Panc1 (cell line): ENCODE results near the gene FLII. TPM values are rescaled to one million over a fixed set of nuclear protein-coding genes. Genes with fewer than 3 reads are reported as not detected.

ENCODE experiments used
- ATAC-seq: fragments of 200-7000 bp; cut with Tn5 transposase; 2 replicates; pipeline ENCODE4 v1.9.1; 2020; ENCODE audit warnings: mild to moderate bottlenecking, moderate library complexity
- BruUV-seq: library from RNA; stranded (reverse); fragments of 400-500 nt; replicated peaks from 2 replicates; lab custom pipeline; 2021; lab: Mats Ljungman, UMichigan
- CTCF ChIA-PET: fragments of 300-600 bp; sonication (Branson Sonifier 250); formaldehyde crosslinking; loops from one replicate; lab custom pipeline; 2022; ENCODE audit warnings: antibody characterized with exemption; lab: Charles Lee
- POLR2A ChIA-PET: fragments of 300-600 bp; sonication (Branson Sonifier 250); formaldehyde crosslinking; loops from one replicate; lab custom pipeline; 2022; ENCODE audit warnings: antibody characterized with exemption; lab: Charles Lee
- DNase-seq: peaks from one replicate; pipeline ENCODE4 v3.0.0-alpha.2; 2010; ENCODE audit warnings: low read depth, low spot score
- H3K27ac ChIP-seq: 2 replicates; pipeline ENCODE4 v1.5.1; 2011; ENCODE audit warnings: mild to moderate bottlenecking, low read length, inconsistent platforms
- H3K27me3 ChIP-seq: fragments of 200-500 bp; sonication (Bioruptor generic); 2 replicates; pipeline ENCODE4 v1.6.0; 2014; ENCODE audit warnings: low read length, inconsistent platforms; ENCODE audit not compliant: control insufficient read depth, insufficient read depth
- H3K36me3 ChIP-seq: fragments of 200-500 bp; sonication (Bioruptor generic); 2 replicates; pipeline ENCODE4 v1.5.1; 2014; ENCODE audit warnings: inconsistent platforms, mild to moderate bottlenecking, low read length, moderate library complexity; ENCODE audit not compliant: control insufficient read depth, insufficient read depth
- H3K4me1 ChIP-seq: 2 replicates; pipeline ENCODE4 v1.5.1; 2011; ENCODE audit warnings: inconsistent platforms, mild to moderate bottlenecking, low read length, moderate library complexity; ENCODE audit not compliant: control insufficient read depth, insufficient read depth
- H3K4me3 ChIP-seq, 2 experiments: 2 replicates each; pipeline ENCODE4 v1.5.1; 2011 to 2012; ENCODE audit warnings: low read depth in 2 of 2, low read length in 2 of 2, mild to moderate bottlenecking in 2 of 2, inconsistent platforms in 1 of 2, moderate library complexity in 1 of 2
- H3K9me3 ChIP-seq: fragments of 200-500 bp; sonication (Bioruptor generic); 2 replicates; pipeline ENCODE4 v1.5.1; 2014; ENCODE audit warnings: low read depth, mild to moderate bottlenecking, inconsistent platforms, low read length, moderate library complexity; ENCODE audit not compliant: control insufficient read depth, insufficient read depth
- POLR2AphosphoS5 ChIP-seq: IDR thresholded peaks from 2 replicates; pipeline ENCODE4 v1.6.1; 2012; ENCODE audit warnings: mild to moderate bottlenecking, low read depth, low read length, moderate library complexity
- SIN3A ChIP-seq: IDR thresholded peaks from 2 replicates; pipeline ENCODE4 v1.6.1; 2012; ENCODE audit warnings: low read depth, mild to moderate bottlenecking, low read length, moderate library complexity, borderline replicate concordance; ENCODE audit not compliant: insufficient read depth
- TCF7L2 ChIP-seq: IDR thresholded peaks from 2 replicates; pipeline ENCODE4 v1.6.1; 2011; ENCODE audit warnings: mild to moderate bottlenecking, low read depth, low read length, inconsistent platforms
- in situ Hi-C: cut with HindIII; loops from 2 replicates; pipeline ENCODE4 v1.10.0; 2016; ENCODE audit warnings: low sequenced_read_pairs, low pct_unique_long_range_greater_than_20kb
- intact Hi-C: fragments of 100-400 bp; cut with micrococcal nuclease; formaldehyde crosslinking; loops from one replicate; pipeline ENCODE4 v1.10.0; 2022; ENCODE audit not compliant: unreplicated experiment
- total RNA-seq: library from RNA; stranded (reverse); gene quantifications from one replicate; pipeline ENCODE4 v1.2.1, GENCODE V29; 2021; ENCODE audit not compliant: unreplicated experiment
- TF ChIP-seq, protein P1 (sequence below): fragments of 450-650 bp; IDR thresholded peaks from 2 replicates; pipeline ENCODE4 v1.5.1; 2017; ENCODE audit warnings: mild to moderate bottlenecking
- TF ChIP-seq, protein P2 (sequence below), 2 experiments: IDR thresholded peaks; 2 replicates each; pipeline ENCODE4 v1.6.1; 2011 to 2012; ENCODE audit warnings: low read depth in 2 of 2, control low read depth in 1 of 2, low read length in 1 of 2, mild to moderate bottlenecking in 1 of 2, moderate library complexity in 1 of 2; ENCODE audit not compliant: insufficient read depth in 1 of 2

FLII gene
- total RNA-seq, 1 experiment from 2014 or later = 207 TPM

DNA sequence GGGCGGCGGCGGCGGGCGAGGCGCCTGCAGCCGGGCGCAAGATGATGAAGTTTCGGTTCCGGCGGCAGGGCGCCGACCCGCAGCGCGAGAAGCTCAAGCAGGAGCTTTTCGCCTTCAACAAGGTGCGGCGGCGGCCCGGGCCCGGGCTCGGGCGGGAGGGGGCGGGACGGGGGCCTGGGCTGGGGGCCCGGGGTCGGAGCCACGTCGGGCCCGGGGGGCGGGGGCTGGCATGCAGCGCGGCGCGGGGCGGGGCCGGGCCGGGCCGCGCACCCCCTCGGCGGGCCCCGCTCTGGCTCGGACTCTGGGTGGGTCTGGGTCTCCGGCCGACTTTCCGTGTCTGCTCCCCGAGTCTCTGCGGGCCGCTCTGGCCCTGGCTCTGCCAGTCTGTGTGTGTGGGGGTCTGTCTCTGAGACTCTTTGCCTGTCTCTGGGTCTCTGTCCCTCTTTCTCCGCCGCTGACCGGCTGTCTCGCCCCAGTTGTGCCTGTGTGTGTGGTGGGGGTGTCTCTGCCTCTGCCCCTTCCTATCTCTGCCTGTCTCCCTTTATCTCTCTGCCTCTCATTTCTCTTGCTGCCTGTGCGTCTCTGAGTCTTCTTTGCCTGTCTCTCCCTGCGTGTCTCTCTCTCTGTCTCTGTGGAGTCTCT is 32.8 kb downstream of the FLII start:
- Histone ChIP-seq H3K27ac (peak overlapping the region; percentile 76), H3K27me3 (no peaks in the 10 kb centered on the region), H3K36me3 (no peaks in the 10 kb centered on the region), H3K9me3 (no peaks in the 10 kb centered on the region), H3K4me3 (peak overlapping the region; percentile 72 to 80), H3K4me1 (peaks cover 7% of the 10 kb centered on the region)
- intact Hi-C loops (no loop called here), in situ Hi-C loops (no loop called here)
- ChIA-PET POLR2A (no interaction called here), CTCF (no interaction called here)
- BruUV-seq = no TSS peak
- DNase-seq (no peak), ATAC-seq (peak; percentile 28)
- TF ChIP-seq POLR2AphosphoS5 = no peak
- no peak for TF ChIP-seq SIN3A
- TF ChIP-seq, protein P1, sequence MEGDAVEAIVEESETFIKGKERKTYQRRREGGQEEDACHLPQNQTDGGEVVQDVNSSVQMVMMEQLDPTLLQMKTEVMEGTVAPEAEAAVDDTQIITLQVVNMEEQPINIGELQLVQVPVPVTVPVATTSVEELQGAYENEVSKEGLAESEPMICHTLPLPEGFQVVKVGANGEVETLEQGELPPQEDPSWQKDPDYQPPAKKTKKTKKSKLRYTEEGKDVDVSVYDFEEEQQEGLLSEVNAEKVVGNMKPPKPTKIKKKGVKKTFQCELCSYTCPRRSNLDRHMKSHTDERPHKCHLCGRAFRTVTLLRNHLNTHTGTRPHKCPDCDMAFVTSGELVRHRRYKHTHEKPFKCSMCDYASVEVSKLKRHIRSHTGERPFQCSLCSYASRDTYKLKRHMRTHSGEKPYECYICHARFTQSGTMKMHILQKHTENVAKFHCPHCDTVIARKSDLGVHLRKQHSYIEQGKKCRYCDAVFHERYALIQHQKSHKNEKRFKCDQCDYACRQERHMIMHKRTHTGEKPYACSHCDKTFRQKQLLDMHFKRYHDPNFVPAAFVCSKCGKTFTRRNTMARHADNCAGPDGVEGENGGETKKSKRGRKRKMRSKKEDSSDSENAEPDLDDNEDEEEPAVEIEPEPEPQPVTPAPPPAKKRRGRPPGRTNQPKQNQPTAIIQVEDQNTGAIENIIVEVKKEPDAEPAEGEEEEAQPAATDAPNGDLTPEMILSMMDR = no peak
- TF ChIP-seq, protein P2, sequence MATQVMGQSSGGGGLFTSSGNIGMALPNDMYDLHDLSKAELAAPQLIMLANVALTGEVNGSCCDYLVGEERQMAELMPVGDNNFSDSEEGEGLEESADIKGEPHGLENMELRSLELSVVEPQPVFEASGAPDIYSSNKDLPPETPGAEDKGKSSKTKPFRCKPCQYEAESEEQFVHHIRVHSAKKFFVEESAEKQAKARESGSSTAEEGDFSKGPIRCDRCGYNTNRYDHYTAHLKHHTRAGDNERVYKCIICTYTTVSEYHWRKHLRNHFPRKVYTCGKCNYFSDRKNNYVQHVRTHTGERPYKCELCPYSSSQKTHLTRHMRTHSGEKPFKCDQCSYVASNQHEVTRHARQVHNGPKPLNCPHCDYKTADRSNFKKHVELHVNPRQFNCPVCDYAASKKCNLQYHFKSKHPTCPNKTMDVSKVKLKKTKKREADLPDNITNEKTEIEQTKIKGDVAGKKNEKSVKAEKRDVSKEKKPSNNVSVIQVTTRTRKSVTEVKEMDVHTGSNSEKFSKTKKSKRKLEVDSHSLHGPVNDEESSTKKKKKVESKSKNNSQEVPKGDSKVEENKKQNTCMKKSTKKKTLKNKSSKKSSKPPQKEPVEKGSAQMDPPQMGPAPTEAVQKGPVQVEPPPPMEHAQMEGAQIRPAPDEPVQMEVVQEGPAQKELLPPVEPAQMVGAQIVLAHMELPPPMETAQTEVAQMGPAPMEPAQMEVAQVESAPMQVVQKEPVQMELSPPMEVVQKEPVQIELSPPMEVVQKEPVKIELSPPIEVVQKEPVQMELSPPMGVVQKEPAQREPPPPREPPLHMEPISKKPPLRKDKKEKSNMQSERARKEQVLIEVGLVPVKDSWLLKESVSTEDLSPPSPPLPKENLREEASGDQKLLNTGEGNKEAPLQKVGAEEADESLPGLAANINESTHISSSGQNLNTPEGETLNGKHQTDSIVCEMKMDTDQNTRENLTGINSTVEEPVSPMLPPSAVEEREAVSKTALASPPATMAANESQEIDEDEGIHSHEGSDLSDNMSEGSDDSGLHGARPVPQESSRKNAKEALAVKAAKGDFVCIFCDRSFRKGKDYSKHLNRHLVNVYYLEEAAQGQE (IDR thresholded peaks at IDR 0.05; ENCODE audit: insufficient read depth in 1 of 2, low read depth in 2 of 2, low read length in 1 of 2) = no peak
- TF ChIP-seq TCF7L2 = no peak

DNA sequence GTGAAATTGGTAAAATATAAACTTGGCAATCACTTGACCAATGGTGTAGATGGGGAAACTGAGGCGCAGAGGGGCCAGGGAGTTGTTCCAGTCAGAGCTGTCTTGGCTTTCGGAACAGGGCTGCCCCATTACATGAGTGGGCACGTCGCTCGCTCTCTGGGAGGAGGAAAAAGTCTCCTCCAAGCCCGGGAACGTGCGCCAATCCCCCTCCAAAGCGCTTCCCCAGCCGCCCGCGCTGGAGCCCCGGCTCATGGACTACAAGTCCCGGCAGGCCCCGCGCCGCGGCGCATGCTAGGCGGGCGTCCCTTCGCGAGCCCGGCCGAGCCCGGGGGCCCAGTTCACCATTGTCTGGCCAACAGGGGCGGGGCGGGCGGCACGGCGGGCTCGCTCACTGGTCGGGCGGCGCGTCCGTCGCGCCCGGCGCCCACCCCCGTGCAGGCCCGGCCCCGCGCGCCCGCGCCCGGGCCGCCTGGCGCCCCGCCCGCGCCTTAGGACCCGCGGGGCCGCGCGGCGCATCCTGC is 33.4 kb downstream of the FLII start, which contains the start of gene LLGL1:
TSS of gene LLGL1 (plus strand) at position 515 of the 521 bp plus-strand sequence. CDS start 48 bp downstream, outside the sequence.
- ATAC-seq = peak; percentile 98
- Histone ChIP-seq H3K27ac (peak within 1 kb of the TSS; percentile 76), H3K9me3 (no peaks in the 10 kb centered on the region), H3K36me3 (no peaks in the 10 kb centered on the region), H3K27me3 (no peaks in the 10 kb centered on the region), H3K4me3 (peak within 1 kb of the TSS; percentile 72 to 80), H3K4me1 (peaks cover 7% of the 10 kb centered on the region)
- ChIA-PET POLR2A (no interaction called here), CTCF (no interaction called here)
- BruUV-seq = no TSS peak
- intact Hi-C loops = no loop called here
- TF ChIP-seq SIN3A = no peak
- TF ChIP-seq, protein P1 = no peak
- TF ChIP-seq TCF7L2 = no peak
- no peak for TF ChIP-seq POLR2AphosphoS5
- TF ChIP-seq, protein P2 (IDR thresholded peaks at IDR 0.05; ENCODE audit: insufficient read depth in 1 of 2, low read depth in 2 of 2, low read length in 1 of 2) = no peak
- DNase-seq = no peak
- in situ Hi-C loops = no loop called here
